ENCODE data around the gene ZNF808.
"Not testable (repeated sequence)": the region's sequence is repeated elsewhere in the genome, so short reads cannot be mapped to it uniquely, and the experiment has no call there.

The ZNF808 gene

DNA sequence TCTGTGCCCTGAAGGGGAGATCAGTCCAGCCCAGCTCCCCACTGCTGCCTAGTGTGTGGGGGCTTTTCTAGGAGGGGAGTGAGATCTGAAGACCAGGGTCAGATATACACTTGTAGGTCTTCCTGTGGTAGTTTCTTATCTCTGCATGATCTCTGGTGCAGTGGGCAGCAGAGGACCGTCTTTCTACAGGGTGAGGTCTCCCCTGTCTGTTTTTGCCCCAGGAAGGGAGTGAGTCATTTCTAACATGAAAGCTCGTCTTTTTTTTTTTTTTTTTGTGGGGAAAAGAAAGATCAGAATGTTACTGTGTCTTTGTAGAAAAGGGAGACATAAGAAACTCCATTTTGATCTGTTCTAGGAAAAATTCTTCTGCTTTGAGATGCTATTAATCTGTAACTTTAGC lies 8.8 kb upstream of the ZNF808 start:
- Histone ChIP-seq H3K4me3 (ENCODE audit: low read length) (no peak overlapping the region), H3K27me3 (ENCODE audit: insufficient read depth, low read length) (no peaks in the 10 kb centered on the region), H3K4me1 (ENCODE audit: insufficient read depth, low read length) (no peaks in the 10 kb centered on the region), H2AFZ (ENCODE audit: low read depth, low read length) (no peak overlapping the region), H3K9me3 (ENCODE audit: low read length) (peaks cover 2% of the 10 kb centered on the region), H3K36me3 (ENCODE audit: insufficient read depth, low read length) (no peaks in the 10 kb centered on the region)

DNA sequence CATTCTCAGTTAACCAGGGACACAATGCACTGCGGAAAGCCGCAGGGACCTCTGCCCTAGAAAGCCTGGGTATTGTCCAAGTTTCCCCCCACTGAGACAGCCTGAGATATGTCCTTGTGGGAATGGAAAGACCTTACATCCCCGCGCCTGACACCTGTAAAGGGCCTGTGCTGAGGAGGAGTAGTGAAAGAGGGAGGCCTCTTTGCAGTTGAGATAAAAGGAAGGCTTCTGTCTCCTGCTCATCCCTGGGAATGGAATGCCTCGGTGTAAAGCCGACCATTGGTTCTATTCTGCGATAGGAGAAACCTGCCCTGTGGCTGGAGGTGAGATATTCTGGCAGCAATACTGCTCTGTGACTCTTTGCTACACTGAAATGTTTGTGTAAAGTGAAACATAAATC lies 8.3 kb upstream of the ZNF808 start:
- H3K27me3 ChIP-seq (ENCODE audit: insufficient read depth, low read length); H3K9me3 ChIP-seq (ENCODE audit: low read length); H3K4me1 ChIP-seq (ENCODE audit: insufficient read depth, low read length); H3K4me3 ChIP-seq (ENCODE audit: low read length); H2AFZ ChIP-seq (ENCODE audit: low read depth, low read length); H3K36me3 ChIP-seq (ENCODE audit: insufficient read depth, low read length): not testable (repeated sequence)

DNA sequence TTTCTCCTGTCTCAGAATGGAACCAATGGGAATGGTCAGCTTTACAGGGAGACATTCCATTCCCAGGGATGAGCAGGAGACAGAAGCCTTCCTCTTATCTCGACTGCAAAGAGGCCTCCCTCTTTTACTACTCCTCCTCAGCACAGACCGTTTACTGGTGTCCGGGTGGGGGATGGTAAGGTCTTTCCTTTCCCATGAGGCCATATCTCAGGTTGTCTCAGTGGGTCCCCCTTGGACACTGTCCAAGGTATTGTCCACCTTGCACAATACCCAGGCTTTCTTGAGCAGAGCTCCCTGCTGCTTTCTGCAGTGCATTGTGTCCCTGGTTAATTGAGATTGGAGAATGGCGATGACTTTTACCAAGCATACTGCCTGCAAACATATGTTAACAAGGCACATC lies 7.5 kb upstream of the ZNF808 start:
- no peaks in the 10 kb centered on the region for H3K27me3 ChIP-seq (ENCODE audit: insufficient read depth, low read length)
- no peaks in the 10 kb centered on the region for H3K36me3 ChIP-seq (ENCODE audit: insufficient read depth, low read length)
- H3K4me3 ChIP-seq (ENCODE audit: low read length) = no peak overlapping the region
- H2AFZ ChIP-seq (ENCODE audit: low read depth, low read length) = no peak overlapping the region
- peaks cover 2% of the 10 kb centered on the region for H3K9me3 ChIP-seq (ENCODE audit: low read length)
- H3K4me1 ChIP-seq (ENCODE audit: insufficient read depth, low read length) = no peaks in the 10 kb centered on the region

DNA sequence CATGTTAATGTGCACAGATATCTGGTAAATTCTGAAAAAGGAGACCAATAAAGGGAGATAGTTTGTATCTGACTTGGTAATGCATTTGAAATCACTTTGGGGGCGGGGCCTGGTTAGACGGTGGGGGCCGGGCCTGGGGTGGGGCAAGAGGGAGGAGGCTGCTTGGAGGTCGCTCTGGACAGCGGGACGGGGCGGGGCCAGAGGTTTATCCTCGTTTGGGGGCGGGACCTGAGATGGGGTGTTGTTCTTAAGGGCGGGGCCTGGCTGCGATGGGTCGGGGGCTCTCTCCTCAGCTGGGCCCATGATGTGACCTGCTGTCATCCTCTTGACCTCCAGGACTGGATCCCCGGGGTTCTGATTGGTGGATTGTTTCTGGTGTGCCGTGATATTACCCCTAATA lies 4.9 kb upstream of the ZNF808 start:
- Histone ChIP-seq H3K36me3 (ENCODE audit: insufficient read depth, low read length) (no peaks in the 10 kb centered on the region), H3K4me1 (ENCODE audit: insufficient read depth, low read length) (no peaks in the 10 kb centered on the region), H3K9me3 (ENCODE audit: low read length) (no peaks in the 10 kb centered on the region), H2AFZ (ENCODE audit: low read depth, low read length) (no peak overlapping the region), H3K4me3 (ENCODE audit: low read length) (no peak overlapping the region), H3K27me3 (ENCODE audit: insufficient read depth, low read length) (no peaks in the 10 kb centered on the region)

DNA sequence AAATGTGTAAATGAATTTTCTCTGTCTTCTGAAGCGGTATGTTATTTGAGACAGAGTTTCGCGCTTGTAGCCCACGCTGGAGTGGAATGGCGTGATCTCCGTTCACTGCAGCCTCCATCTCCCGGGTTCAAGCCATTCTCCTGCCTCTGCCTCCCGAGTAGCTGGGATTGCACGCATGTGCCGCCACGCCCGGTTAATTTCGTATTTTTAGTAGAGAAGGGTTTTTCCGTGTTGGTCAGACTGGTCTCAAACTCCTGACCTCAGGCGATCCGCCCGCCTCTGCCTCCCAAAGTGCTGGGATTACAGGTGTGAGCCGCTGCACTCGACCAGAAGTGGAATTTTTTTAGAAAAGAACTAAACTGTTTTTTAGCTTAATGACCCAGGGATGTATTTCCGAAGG lies 3.4 kb upstream of the ZNF808 start:
- Histone ChIP-seq H3K36me3 (ENCODE audit: insufficient read depth, low read length) (no peaks in the 10 kb centered on the region), H3K4me3 (ENCODE audit: low read length) (no peak overlapping the region), H3K9me3 (ENCODE audit: low read length) (no peaks in the 10 kb centered on the region), H3K4me1 (ENCODE audit: insufficient read depth, low read length) (peaks cover 4% of the 10 kb centered on the region), H3K27me3 (ENCODE audit: insufficient read depth, low read length) (no peaks in the 10 kb centered on the region), H2AFZ (ENCODE audit: low read depth, low read length) (no peak overlapping the region)

DNA sequence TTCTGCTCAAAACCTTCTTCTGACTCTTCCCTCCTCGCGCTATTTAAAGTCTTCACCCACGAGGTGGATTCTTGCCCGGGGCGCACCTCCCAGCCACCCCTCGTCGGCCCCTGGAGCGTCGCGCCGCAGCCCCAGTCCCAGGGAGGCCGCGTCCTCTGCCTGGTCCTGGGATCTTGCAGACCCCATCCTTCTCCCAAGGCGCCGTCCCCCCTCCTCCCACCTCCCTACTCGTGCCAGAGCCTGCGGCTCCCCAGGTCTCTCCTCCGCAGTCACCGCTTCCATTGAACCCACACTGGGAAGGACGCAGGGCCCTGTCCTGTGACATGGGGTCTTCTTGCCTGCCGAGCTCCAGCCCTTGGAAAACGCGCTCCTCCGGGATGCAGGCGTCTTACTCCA lies 486 bp downstream of the ZNF808 start:
- peaks cover 4% of the 10 kb centered on the region for H3K4me1 ChIP-seq (ENCODE audit: insufficient read depth, low read length)
- peak overlapping the region; percentile 63 for H2AFZ ChIP-seq (ENCODE audit: low read depth, low read length)
- no peaks in the 10 kb centered on the region for H3K27me3 ChIP-seq (ENCODE audit: insufficient read depth, low read length)
- peaks cover 3% of the 10 kb centered on the region for H3K36me3 ChIP-seq (ENCODE audit: insufficient read depth, low read length)
- peaks cover 4% of the 10 kb centered on the region for H3K9me3 ChIP-seq (ENCODE audit: low read length)
- peak overlapping the region; percentile 93 for H3K4me3 ChIP-seq (ENCODE audit: low read length)

DNA sequence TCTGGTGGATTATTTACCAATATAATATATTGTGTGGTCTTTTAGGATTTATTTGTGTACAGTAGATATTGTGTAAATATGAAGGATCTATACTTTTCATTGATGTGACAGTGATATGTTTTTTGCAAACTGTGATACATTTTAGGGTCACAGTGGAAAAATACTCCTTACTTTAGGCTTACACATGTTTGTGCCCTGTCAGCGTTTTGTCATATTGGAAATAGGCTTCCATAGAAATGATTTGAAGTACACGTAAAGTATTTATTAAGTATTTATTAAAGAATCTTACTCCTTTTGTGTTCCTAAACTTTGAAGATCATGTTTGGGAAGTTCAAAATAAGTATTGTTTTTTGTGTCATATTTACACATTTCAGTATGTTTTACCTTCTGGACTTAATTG lies 5.0 kb downstream of the ZNF808 start:
- Histone ChIP-seq H3K4me3 (ENCODE audit: low read length) (no peak overlapping the region), H3K27me3 (ENCODE audit: insufficient read depth, low read length) (no peaks in the 10 kb centered on the region), H3K4me1 (ENCODE audit: insufficient read depth, low read length) (peaks cover 4% of the 10 kb centered on the region)

DNA sequence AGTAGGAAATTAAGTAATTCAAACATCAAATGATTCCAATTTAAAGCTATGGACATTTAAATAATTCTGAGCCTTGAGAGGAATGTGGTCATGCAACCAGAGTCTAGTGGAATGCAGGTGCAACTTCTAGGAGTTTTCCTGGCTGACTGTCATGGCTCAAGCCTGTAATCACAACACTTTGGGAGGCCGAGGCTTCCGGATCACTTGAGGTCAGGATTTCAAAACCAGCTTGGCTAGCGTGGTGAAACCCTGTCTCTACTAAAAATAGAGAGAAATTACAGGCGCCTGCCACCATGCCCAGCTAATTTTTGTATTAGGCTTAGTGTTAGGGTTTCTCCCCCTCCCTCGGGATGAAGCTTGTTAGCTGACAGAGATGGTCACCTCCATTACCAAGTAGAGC lies 6.4 kb downstream of the ZNF808 start:
- Histone ChIP-seq H3K9me3 (ENCODE audit: low read length) (peaks cover 22% of the 10 kb centered on the region), H3K27me3 (ENCODE audit: insufficient read depth, low read length) (no peaks in the 10 kb centered on the region), H3K36me3 (ENCODE audit: insufficient read depth, low read length) (peaks cover 13% of the 10 kb centered on the region), H3K4me3 (ENCODE audit: low read length) (no peak overlapping the region), H3K4me1 (ENCODE audit: insufficient read depth, low read length) (no peaks in the 10 kb centered on the region), H2AFZ (ENCODE audit: low read depth, low read length) (no peak overlapping the region)

More for the DNA sequence above, 5.0 kb downstream of the ZNF808 start:
- H3K9me3 ChIP-seq (ENCODE audit: low read length) = peaks cover 22% of the 10 kb centered on the region
- no peak overlapping the region for H2AFZ ChIP-seq (ENCODE audit: low read depth, low read length)
- peaks cover 13% of the 10 kb centered on the region for H3K36me3 ChIP-seq (ENCODE audit: insufficient read depth, low read length)

DNA sequence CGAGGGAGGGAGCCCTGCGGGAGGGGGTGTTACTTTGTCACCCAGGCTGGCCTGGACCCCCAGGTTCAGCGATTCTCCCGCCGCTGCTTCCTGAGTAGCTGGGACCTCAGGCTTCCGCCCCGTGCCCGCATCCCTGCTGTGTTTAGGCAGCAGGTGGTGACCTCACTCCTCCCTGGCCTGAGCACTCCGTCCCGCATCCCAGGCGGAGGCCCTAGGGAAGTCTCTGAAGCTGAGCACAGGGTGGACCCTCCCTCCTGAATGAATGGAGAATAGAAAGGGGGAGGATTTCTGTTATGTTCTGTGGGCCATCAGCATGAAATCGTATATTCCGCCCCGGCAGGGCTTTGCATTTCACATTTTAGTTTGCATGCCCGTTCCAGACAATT lies 7.9 kb downstream of the ZNF808 start:
- H3K9me3 ChIP-seq (ENCODE audit: low read length) = peaks cover 22% of the 10 kb centered on the region
- H2AFZ ChIP-seq (ENCODE audit: low read depth, low read length); H3K4me3 ChIP-seq (ENCODE audit: low read length); H3K27me3 ChIP-seq (ENCODE audit: insufficient read depth, low read length); H3K4me1 ChIP-seq (ENCODE audit: insufficient read depth, low read length): not testable (repeated sequence)
- peaks cover 13% of the 10 kb centered on the region for H3K36me3 ChIP-seq (ENCODE audit: insufficient read depth, low read length)

DNA sequence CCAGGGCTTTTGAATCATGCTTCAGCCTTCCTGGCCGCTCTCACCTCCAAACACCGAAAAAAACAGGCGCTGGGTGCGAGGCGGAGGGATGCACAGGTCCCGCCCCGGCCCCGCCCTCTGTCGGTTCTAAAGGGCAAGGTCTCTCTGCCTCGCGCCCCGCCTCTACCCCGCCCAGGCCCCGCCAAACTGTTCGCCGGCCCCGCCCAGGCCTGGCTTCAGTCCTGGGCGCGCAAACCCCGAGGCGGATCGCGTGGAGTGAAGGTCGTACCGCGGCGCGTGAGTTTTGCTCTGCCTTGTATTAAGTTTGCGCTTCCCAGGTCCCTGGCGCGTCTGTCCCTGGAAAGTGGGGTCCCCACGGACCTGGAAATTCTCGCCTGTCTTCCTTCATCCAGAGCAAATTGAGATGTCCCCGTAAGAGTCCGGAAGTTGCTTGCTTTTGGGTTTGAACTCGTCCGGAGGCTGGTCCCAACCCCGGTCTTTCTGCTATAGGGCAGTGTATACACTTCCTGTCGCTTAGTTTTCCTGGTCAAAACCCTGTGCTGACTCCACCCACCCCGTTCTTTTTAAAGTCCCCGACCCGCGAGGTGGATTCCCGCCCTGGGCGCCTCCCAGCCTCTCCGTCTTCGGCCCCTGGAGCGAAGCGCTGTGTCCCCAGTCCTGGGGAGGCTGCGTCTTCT lies 8.4 kb downstream of the ZNF808 start:
- Histone ChIP-seq H3K4me3 (ENCODE audit: low read length) (no peak overlapping the region), H2AFZ (ENCODE audit: low read depth, low read length) (no peak overlapping the region), H3K27me3 (ENCODE audit: insufficient read depth, low read length) (no peaks in the 10 kb centered on the region), H3K4me1 (ENCODE audit: insufficient read depth, low read length) (no peaks in the 10 kb centered on the region), H3K36me3 (ENCODE audit: insufficient read depth, low read length) (peaks cover 13% of the 10 kb centered on the region), H3K9me3 (ENCODE audit: low read length) (peaks cover 18% of the 10 kb centered on the region)

DNA sequence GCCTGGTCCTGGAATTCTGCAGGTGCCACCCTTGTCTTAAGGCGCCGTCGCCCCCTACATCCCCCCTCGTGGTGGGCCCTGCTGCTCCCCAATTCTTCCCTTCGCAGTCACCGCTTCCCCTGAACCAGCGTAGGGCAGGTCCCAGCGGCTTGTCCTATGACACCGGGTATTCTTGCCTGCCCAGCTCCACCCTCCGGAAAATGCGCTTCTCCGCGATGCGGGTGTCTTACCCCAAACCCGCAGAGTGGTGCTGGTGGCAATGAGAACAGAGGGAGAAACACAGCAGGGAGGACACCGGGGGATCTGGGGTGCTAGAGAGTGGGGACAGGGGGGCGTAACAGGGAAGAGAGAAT lies 9.0 kb downstream of the ZNF808 start:
- peaks cover 13% of the 10 kb centered on the region for H3K36me3 ChIP-seq (ENCODE audit: insufficient read depth, low read length)
- no peak overlapping the region for H2AFZ ChIP-seq (ENCODE audit: low read depth, low read length)
- H3K4me1 ChIP-seq (ENCODE audit: insufficient read depth, low read length) = no peaks in the 10 kb centered on the region
- no peaks in the 10 kb centered on the region for H3K27me3 ChIP-seq (ENCODE audit: insufficient read depth, low read length)
- peaks cover 18% of the 10 kb centered on the region for H3K9me3 ChIP-seq (ENCODE audit: low read length)
- no peak overlapping the region for H3K4me3 ChIP-seq (ENCODE audit: low read length)

DNA sequence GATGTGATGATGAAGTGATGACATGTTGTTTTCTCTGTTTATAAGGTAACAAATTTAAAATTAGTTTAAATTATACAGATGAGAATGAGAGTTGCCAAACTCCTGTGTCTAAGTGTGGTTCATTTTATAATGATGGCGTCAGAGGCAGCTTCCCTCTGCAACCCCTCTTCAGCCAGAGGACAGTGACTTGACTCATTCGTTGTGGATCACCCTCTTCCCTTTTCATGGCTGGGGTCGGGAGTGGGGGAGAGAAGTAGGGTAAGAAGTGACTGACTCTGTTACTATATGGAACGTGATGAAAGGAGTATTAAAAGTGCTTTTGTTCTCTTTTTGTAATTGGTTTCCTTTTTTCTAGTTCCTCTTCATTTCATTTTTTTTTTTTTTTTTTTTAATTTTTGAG lies 11.3 kb downstream of the ZNF808 start:
- not testable (repeated sequence) for H3K27me3 ChIP-seq (ENCODE audit: insufficient read depth, low read length); H3K4me3 ChIP-seq (ENCODE audit: low read length); H3K4me1 ChIP-seq (ENCODE audit: insufficient read depth, low read length); H2AFZ ChIP-seq (ENCODE audit: low read depth, low read length); H3K36me3 ChIP-seq (ENCODE audit: insufficient read depth, low read length)
- H3K9me3 ChIP-seq (ENCODE audit: low read length) = peaks cover 16% of the 10 kb centered on the region

DNA sequence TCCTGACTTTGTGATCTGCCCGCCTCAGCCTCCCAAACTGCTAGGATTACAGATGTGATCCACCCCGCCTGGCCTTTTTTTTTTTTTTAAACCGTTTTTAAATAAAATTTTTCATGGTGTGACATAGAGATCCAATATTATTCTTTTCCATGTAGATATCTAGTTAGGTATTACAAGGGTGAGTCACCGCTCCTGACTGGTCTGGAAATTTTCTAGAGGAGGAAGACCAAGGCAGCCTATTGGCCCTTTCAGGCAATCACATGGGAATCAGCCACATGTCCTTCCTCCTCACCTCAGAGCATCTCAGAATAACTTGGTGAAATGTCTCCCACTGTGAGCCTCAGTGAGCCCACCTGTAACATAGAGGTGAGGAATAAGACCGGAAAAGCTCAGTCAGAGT lies 13.7 kb downstream of the ZNF808 start:
- not testable (repeated sequence) for H3K4me3 ChIP-seq (ENCODE audit: low read length); H2AFZ ChIP-seq (ENCODE audit: low read depth, low read length); H3K27me3 ChIP-seq (ENCODE audit: insufficient read depth, low read length); H3K4me1 ChIP-seq (ENCODE audit: insufficient read depth, low read length)
- H3K36me3 ChIP-seq (ENCODE audit: insufficient read depth, low read length) = peaks cover 20% of the 10 kb centered on the region
- H3K9me3 ChIP-seq (ENCODE audit: low read length) = peaks cover 19% of the 10 kb centered on the region

DNA sequence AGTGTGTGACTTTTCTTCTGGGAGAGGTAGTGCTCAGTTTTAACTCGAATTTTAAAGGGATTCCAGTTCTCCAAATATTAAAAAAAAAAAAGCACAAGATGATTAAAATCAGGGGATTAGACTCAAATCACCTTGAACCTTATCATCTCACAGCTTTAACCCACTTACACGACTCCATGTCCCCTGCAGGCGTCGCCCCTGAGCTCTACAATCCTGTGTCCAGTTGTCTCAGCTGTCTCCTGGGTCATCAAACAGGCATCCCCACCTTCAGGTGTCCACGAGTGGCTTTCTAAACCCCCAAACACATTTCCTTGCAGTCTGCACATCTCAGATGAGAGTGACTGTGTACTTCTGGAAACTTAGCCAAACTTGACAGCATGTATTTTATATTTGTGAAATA lies 14.1 kb downstream of the ZNF808 start:
- no peak overlapping the region for H2AFZ ChIP-seq (ENCODE audit: low read depth, low read length)
- H3K27me3 ChIP-seq (ENCODE audit: insufficient read depth, low read length) = no peaks in the 10 kb centered on the region
- no peaks in the 10 kb centered on the region for H3K4me1 ChIP-seq (ENCODE audit: insufficient read depth, low read length)

More for the DNA sequence above, 14.1 kb downstream of the ZNF808 start:
- Histone ChIP-seq H3K9me3 (ENCODE audit: low read length) (peaks cover 19% of the 10 kb centered on the region), H3K4me3 (ENCODE audit: low read length) (no peak overlapping the region), H3K36me3 (ENCODE audit: insufficient read depth, low read length) (peaks cover 22% of the 10 kb centered on the region)

All from neuron (in vitro differentiated cells).